ENCODE data around the gene SLC6A13.
"Not testable (repeated sequence)": the region's sequence is repeated elsewhere in the genome, so short reads cannot be mapped to it uniquely, and the experiment has no call there.

Gene SLC6A13

DNA sequence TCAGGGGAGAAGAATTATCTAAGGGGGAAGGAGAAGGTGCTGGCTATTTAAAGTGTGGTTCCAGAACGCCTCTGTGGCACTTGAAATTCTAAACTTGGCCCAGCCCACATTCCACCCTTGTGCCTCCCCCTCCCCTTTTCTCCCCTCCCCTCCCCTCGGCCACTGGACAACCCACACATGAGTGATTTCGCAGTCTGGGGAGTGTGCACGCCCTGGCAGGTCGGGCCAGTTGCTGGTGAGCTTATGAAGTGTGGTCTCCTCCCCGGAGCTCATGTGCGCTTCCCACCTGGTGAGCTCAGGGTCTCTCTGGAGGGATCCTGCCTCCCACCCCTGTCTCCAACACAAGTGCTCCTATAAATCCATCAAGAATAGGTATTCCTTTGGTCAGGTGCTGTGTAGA, at the start of gene SLC6A13:
SLC6A13 (minus strand) TSS at position 20 of the 400 bp plus-strand sequence. CDS start 2,784 bp downstream, outside the sequence.
- Mint-ChIP-seq H3K27me3 (peaks cover 4% of the 10 kb centered on the region), H3K9me3 (no peaks in the 10 kb centered on the region), H3K36me3 (ENCODE audit: low read depth) (no peaks in the 10 kb centered on the region), H3K4me1 (ENCODE audit: low read depth) (peaks cover 18% of the 10 kb centered on the region), H3K4me3 (no peak within 1 kb of the TSS), H3K27ac (no peak within 1 kb of the TSS)

DNA sequence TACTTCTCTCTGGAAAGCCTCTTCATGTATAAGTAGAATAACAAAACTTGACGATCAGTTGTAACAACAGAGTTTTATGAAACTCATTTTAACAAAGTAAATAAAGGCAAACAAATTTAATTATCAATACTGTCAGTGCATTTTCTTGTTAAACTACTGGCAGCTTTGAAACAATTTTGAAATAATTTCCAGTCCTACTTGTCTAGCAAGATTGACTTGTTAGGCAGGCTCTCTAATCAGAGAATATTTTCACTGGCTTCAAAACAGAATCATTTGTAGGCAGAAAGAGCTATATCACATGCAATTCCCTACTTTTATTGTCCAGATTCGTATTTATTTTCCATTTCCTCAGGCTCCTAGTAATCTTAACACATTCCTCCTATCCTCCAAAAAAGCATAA, 45.9 kb upstream of the SLC6A13 start:
- Mint-ChIP-seq H3K27me3 (no peaks in the 10 kb centered on the region), H3K27ac (no peak overlapping the region), H3K4me3 (no peak overlapping the region)

DNA sequence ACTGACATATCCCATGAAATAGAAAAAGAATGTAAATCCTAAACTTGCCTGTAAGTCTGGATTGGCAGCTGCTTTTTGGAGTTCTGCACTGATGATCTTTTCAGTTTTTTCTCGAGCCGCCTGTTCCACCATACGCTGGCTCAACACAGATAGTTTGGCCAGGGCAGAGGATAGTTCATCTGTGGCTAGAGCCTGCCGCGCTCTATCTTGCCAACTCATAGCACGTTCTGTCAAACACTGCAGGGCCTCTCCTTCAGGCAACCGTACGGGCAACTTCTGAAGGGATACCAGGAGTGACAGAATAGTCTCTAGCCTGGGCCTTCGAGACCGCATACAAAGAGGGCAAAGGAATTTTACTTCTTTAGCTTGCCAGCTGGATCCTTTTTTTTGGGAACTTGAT, 44.8 kb upstream of the SLC6A13 start:
- no peaks in the 10 kb centered on the region for H3K9me3 Mint-ChIP-seq
- no peaks in the 10 kb centered on the region for H3K27me3 Mint-ChIP-seq
- H3K27ac Mint-ChIP-seq = no peak overlapping the region
- peaks cover 93% of the 10 kb centered on the region for H3K36me3 Mint-ChIP-seq (ENCODE audit: low read depth)
- H3K4me3 Mint-ChIP-seq = no peak overlapping the region
- peaks cover 24% of the 10 kb centered on the region for H3K4me1 Mint-ChIP-seq (ENCODE audit: low read depth)

More for the DNA sequence above, 45.9 kb upstream of the SLC6A13 start:
- Mint-ChIP-seq H3K4me1 (ENCODE audit: low read depth) (peaks cover 14% of the 10 kb centered on the region), H3K36me3 (ENCODE audit: low read depth) (peaks cover 88% of the 10 kb centered on the region), H3K9me3 (no peaks in the 10 kb centered on the region)

DNA sequence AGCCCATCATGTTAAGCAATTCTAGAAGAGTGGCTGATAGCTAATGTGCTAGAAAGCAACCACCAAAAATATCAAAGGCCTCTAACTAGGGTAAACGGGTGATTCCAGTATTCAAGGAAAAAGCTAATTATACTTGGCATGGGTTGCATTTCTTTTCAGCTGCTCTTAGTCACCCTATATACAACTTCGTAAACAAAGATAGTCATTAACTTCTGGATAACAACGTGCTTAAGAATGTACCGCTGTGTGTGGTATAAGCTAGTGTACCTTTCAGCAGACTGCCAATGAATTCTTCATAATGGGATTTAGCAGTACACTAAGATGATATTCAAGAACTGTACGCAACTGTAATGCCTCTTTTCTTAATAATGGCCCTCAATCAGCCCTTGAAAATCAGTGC, 42.2 kb upstream of the SLC6A13 start:
- peaks cover 96% of the 10 kb centered on the region for H3K36me3 Mint-ChIP-seq (ENCODE audit: low read depth)
- no peak overlapping the region for H3K4me3 Mint-ChIP-seq
- H3K9me3 Mint-ChIP-seq = peaks cover 12% of the 10 kb centered on the region
- no peaks in the 10 kb centered on the region for H3K27me3 Mint-ChIP-seq
- no peak overlapping the region for H3K27ac Mint-ChIP-seq
- peaks cover 50% of the 10 kb centered on the region for H3K4me1 Mint-ChIP-seq (ENCODE audit: low read depth)

DNA sequence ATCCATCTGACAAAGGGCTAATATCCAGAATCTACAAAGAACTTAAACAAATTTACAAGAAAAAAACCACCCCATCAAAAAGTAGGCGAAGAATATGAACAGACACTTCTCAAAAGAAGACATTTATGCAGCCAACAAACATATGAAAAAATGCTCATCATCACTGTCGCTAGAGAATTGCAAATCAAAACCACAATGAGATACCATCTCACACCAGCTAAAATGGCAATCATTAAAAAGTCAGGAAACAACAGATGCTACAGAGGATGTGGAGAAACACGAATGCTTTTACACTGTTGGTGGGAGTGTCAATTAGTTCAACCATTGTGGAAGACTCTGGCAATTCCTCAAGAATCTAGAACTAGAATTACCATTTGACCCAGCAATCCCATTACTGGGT, 40.1 kb upstream of the SLC6A13 start:
- not testable (repeated sequence) for H3K4me3 Mint-ChIP-seq, H3K27me3 Mint-ChIP-seq
- peak overlapping the region; percentile 71 for H3K27ac Mint-ChIP-seq
- H3K4me1 Mint-ChIP-seq (ENCODE audit: low read depth) = peaks cover 66% of the 10 kb centered on the region
- H3K36me3 Mint-ChIP-seq (ENCODE audit: low read depth) = peaks cover 95% of the 10 kb centered on the region
- peaks cover 23% of the 10 kb centered on the region for H3K9me3 Mint-ChIP-seq

DNA sequence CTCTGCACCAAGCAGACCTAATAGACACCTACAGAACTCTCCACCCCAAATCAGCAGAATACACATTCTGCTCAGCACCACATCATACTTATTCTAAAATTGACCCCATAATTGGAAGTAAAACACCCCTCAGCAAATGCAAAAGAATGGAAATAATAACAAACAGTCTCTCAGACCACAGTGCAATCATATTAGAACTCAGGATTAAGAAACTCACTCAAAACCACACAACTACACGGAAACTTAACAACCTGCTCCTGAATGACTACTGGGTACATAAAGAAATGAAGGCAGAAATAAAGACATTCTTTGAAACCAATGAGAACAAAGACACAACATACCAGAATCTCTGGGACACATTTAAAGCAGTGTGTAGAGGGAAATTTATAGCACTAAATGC, 37.5 kb upstream of the SLC6A13 start:
- Mint-ChIP-seq H3K9me3 (peaks cover 23% of the 10 kb centered on the region), H3K4me3 (peak overlapping the region; percentile 37), H3K4me1 (ENCODE audit: low read depth) (peaks cover 61% of the 10 kb centered on the region), H3K27ac (peak overlapping the region; percentile 94), H3K36me3 (ENCODE audit: low read depth) (peaks cover 94% of the 10 kb centered on the region)
- not testable (repeated sequence) for H3K27me3 Mint-ChIP-seq

DNA sequence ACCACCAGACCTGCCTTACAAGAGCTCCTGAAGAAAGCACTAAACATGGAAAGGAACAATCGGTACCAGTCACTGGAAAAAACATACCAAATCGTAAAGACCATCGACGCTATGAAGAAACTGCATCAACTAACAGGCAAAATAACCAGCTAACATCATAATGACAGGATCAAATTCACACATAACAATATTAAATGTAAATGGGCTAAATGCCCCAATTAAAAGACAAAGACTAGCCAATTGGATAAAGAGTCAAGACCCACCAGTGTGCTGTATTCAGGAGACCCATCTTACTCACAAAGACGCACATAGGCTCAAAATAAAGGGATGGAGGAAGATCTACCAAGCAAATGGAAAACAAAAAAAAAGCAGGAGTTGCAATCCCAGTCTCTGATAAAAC, 36.9 kb upstream of the SLC6A13 start:
- peak overlapping the region; percentile 94 for H3K27ac Mint-ChIP-seq
- H3K9me3 Mint-ChIP-seq = peaks cover 23% of the 10 kb centered on the region
- H3K4me1 Mint-ChIP-seq (ENCODE audit: low read depth) = peaks cover 61% of the 10 kb centered on the region
- H3K27me3 Mint-ChIP-seq, H3K4me3 Mint-ChIP-seq: not testable (repeated sequence)
- peaks cover 95% of the 10 kb centered on the region for H3K36me3 Mint-ChIP-seq (ENCODE audit: low read depth)

DNA sequence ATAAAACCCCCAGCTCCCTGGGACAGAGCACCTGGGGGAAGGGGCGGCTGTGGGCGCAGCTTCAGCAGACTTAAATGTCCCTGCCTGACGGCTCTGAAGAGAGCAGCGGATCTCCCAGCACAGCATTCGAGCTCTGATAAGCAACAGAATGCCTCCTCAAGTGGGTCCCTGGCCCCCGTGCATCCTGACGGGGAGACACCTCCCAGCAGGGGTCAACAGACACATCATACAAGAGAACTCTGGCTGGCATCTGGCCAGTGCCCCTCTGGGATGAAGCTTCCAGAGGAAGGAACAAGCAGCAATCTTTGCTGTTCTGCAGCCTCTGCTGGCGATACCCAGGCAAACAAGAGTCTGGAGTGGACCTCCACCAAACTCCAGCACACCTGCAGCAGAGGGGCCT, 35.4 kb upstream of the SLC6A13 start:
- H3K27ac Mint-ChIP-seq, H3K27me3 Mint-ChIP-seq, H3K4me3 Mint-ChIP-seq: not testable (repeated sequence)
- peaks cover 49% of the 10 kb centered on the region for H3K4me1 Mint-ChIP-seq (ENCODE audit: low read depth)
- peaks cover 92% of the 10 kb centered on the region for H3K36me3 Mint-ChIP-seq (ENCODE audit: low read depth)
- H3K9me3 Mint-ChIP-seq = peaks cover 23% of the 10 kb centered on the region

DNA sequence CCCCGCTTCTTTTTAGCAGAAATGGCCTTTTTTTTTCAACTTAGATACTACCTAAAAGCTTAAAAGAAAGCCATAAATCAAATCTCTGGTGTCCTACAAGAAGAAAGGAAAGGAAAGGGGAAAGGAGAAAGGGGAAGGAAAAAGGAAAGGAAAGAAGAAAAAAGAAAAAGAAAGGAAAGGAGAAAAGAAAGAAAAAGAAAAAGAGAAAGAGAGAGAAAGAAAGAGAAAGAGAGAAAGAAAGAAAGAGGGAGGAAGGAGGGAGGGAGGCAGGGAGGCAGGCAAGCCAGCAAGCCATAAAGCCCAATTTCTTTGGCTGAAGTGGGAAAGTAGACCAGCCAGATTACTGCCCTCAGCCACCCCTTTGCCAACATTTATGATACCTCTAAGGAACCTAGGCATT, 32.5 kb upstream of the SLC6A13 start:
- H3K4me3 Mint-ChIP-seq = no peak overlapping the region
- peak overlapping the region; percentile 29 for H3K27ac Mint-ChIP-seq
- H3K36me3 Mint-ChIP-seq (ENCODE audit: low read depth) = peaks cover 85% of the 10 kb centered on the region
- peaks cover 14% of the 10 kb centered on the region for H3K9me3 Mint-ChIP-seq
- peaks cover 27% of the 10 kb centered on the region for H3K4me1 Mint-ChIP-seq (ENCODE audit: low read depth)
- no peaks in the 10 kb centered on the region for H3K27me3 Mint-ChIP-seq

DNA sequence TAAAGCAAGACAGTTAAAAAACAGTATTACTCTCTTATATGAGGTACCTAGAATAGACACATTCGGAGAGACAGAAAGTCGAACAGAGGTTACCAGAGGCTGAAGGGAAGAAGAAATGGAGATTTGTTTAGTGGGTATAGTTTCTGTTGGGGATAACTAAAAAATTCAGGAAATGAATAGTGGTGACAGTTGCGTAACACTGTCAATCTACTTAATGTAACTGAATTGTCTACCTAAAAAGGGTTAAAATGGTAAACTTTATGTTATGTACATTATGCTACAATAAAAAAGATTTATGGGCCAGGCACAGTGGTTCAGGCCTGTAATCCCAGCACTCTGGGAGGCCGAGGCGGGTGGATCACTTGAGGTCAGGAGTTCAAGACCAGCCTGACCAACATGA, 30.6 kb upstream of the SLC6A13 start:
- Mint-ChIP-seq H3K4me1 (ENCODE audit: low read depth) (peaks cover 13% of the 10 kb centered on the region), H3K36me3 (ENCODE audit: low read depth) (peaks cover 75% of the 10 kb centered on the region), H3K4me3 (no peak overlapping the region), H3K27ac (peak overlapping the region; percentile 62), H3K9me3 (no peaks in the 10 kb centered on the region), H3K27me3 (no peaks in the 10 kb centered on the region)

DNA sequence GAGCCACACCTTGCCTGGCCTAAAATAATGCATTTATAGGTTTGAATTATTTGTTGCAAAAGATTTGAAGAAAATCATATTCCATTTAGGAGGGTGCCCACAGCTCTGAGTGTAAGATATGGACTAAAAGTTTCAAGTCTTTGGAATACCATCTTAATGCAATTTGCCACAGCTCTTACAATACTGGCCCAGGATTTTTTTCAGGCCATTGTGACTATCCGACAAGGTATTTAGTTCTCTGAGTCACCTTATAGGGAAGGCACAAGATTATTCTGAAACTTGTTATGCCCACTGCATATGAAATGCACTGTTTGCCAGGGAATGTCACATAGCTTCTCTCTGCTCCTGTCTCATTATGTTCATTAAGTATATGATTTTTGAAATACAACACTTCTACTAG, 29.6 kb upstream of the SLC6A13 start:
- H3K27me3 Mint-ChIP-seq = no peaks in the 10 kb centered on the region
- H3K9me3 Mint-ChIP-seq = no peaks in the 10 kb centered on the region
- peaks cover 22% of the 10 kb centered on the region for H3K4me1 Mint-ChIP-seq (ENCODE audit: low read depth)
- H3K27ac Mint-ChIP-seq = no peak overlapping the region
- no peak overlapping the region for H3K4me3 Mint-ChIP-seq
- H3K36me3 Mint-ChIP-seq (ENCODE audit: low read depth) = peaks cover 77% of the 10 kb centered on the region

DNA sequence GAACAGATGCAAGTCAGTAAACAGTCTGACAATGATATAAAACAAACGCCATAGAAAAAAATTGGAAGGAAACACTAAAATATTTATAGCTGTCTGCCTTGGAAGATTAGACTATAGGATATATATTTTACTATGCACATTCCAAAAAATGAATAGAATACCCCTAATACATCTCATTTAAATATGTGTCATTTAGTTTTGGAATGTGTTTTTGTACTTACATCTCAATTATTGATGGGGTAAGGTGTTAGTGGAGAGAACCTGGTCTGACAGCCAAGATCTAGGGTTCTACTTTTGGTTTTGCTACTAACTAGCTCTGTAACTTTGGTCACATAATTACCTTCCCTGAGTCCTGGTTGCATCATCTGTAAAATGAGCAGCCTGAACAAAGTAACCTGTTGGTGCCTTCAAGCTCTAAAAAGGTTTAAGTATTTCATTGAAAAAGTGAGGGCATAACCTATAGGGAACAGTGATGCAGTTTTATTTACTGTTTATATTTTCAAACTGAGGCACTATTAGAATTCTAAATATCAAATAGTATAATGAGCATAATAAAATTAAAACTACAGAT, 28.6 kb upstream of the SLC6A13 start:
- Mint-ChIP-seq H3K27ac (no peak overlapping the region), H3K4me1 (ENCODE audit: low read depth) (peaks cover 32% of the 10 kb centered on the region)

DNA sequence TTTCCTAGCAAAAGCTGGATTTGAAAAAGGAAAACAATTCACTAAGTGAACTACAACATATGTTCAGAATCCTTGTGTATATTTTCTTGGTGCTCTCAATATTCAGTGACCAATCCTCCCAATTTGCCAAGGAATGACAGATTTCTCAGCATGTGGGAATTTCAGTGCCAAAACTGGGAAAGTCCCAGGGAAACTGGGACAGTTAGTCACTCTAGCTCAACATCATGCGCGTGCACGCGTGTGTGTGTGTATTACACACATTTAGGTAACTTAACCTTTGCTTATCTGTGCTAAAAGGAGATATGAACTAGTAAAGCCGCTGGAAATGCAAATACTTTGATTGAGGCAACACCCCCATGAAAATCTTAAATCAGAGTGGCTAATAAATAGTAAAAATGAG, 26.1 kb upstream of the SLC6A13 start:
- Mint-ChIP-seq H3K4me3 (no peak overlapping the region), H3K27ac (no peak overlapping the region), H3K27me3 (no peaks in the 10 kb centered on the region), H3K9me3 (no peaks in the 10 kb centered on the region), H3K4me1 (ENCODE audit: low read depth) (peaks cover 45% of the 10 kb centered on the region), H3K36me3 (ENCODE audit: low read depth) (peaks cover 76% of the 10 kb centered on the region)

More for the DNA sequence above, 28.6 kb upstream of the SLC6A13 start:
- Mint-ChIP-seq H3K36me3 (ENCODE audit: low read depth) (peaks cover 78% of the 10 kb centered on the region), H3K9me3 (no peaks in the 10 kb centered on the region), H3K4me3 (no peak overlapping the region), H3K27me3 (no peaks in the 10 kb centered on the region)

DNA sequence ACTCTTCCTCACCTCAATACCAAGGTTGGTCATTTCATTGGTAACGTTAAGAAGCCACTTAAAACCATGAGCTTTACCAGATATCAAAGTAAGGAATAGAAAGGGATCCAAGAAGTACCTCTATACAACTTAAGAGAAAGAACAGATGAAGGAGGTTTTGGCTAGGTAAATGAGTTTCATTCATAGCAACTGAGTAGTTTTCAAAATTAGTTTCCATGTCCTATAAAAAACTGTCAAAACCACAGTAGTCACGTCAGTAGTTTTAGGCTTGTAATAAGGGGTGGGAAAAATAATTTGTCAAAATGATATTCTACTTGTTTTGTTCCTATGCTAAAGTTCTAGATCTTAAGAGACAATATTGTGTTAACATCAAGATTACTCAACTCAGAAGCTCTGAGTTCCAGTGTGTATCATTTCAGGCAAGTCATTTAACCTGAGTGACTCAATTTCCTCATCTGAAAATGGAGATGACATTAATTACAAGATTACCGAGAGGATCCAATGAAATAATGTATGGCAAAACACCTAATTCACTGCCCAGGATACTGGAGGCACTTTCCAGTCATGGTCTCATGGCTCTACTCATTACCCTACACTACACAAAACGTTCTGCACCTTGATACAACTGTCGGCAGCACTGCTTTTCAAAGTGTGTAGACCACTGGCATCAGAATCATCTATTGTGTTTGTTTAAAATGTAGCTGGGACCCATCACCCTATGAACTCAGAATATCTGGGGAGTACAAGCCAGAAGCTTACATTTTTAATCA, 24.1 kb upstream of the SLC6A13 start:
- Mint-ChIP-seq H3K36me3 (ENCODE audit: low read depth) (peaks cover 73% of the 10 kb centered on the region), H3K4me1 (ENCODE audit: low read depth) (peaks cover 49% of the 10 kb centered on the region), H3K9me3 (no peaks in the 10 kb centered on the region), H3K4me3 (peak overlapping the region; percentile 1), H3K27me3 (no peaks in the 10 kb centered on the region), H3K27ac (peak overlapping the region; percentile 75)

DNA sequence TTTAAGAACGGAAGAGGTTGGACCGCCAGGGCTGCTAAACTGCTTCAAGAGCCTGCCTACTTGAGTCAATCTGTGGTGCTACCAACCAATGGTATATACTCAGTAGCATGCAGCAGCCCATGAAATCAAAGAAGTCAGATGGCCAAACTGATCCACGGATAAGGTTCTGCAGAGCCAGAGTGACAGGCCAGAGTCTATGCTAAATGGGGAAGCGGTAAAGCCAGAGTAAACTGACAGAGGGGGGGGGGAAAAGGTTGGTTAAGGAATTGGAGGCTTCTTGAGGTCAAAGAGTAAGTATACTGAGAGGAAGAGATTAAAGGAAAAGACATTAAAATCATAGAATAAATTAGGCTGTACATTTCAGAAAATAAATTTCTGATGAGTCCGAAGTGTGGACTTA, 15.4 kb upstream of the SLC6A13 start:
- peaks cover 21% of the 10 kb centered on the region for H3K36me3 Mint-ChIP-seq (ENCODE audit: low read depth)
- H3K27ac Mint-ChIP-seq = no peak overlapping the region
- no peaks in the 10 kb centered on the region for H3K27me3 Mint-ChIP-seq

DNA sequence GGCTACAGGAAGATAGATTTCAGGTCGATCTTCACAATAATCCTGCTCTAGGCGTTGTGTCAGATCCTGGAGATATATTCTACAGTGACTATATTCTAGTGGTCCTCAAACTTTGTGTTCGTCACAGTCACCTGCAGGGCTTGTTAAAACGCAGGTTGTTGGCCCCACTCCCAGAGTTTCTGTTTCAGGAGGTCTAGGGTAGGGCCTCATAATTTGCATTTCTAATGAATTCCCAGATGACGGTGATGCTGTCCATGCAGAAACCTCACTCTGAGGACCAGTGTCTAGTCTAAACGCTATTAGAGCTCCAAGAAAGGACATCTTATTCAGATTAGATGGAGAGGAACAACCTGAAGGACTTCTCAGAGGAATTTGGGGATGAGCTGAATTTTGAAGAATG, 13.2 kb upstream of the SLC6A13 start:
- H3K27me3 Mint-ChIP-seq = no peaks in the 10 kb centered on the region
- no peaks in the 10 kb centered on the region for H3K9me3 Mint-ChIP-seq
- no peak overlapping the region for H3K27ac Mint-ChIP-seq
- H3K36me3 Mint-ChIP-seq (ENCODE audit: low read depth) = peaks cover 13% of the 10 kb centered on the region
- no peak overlapping the region for H3K4me3 Mint-ChIP-seq
- peaks cover 3% of the 10 kb centered on the region for H3K4me1 Mint-ChIP-seq (ENCODE audit: low read depth)

More for the DNA sequence above, 15.4 kb upstream of the SLC6A13 start:
- no peak overlapping the region for H3K4me3 Mint-ChIP-seq
- H3K9me3 Mint-ChIP-seq = no peaks in the 10 kb centered on the region
- H3K4me1 Mint-ChIP-seq (ENCODE audit: low read depth) = no peaks in the 10 kb centered on the region

All from stimulated activated naive CD8-positive, alpha-beta T cell treated with anti-CD3 and anti-CD28 coated beads, Interleukin-15, Interleukin-2, amounts not matched to agents 100 ng/mL and 50 ng/mL, for 24 hours (primary cell).